Measurements from ENCODE around the gene CCDC192.

DNA sequence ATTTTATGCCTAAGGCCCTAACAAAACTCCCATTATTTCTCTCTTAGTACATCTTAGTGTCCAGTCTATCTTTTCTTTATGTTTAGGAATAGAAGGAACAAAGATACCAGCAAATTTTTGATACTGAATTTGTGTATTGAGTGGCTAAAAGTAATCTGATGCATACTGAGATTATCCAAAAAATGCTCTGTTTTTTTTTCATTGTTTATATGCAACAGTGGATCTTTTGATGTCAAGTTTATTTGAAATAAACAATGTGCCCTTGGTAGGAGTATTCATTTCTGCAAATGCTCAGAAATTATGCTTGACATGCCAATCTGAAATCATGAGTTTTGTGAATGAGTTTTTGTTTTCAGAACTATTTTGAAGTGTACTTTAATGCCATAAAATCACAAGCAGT lies 58.7 kb downstream of the CCDC192 start:
- no peak for TF ChIP-seq POLR2AphosphoS5 (IDR thresholded peaks at IDR 0.05; ENCODE audit: insufficient read depth in 1 of 2, low read depth in 1 of 2)
- TF ChIP-seq, protein P1, sequence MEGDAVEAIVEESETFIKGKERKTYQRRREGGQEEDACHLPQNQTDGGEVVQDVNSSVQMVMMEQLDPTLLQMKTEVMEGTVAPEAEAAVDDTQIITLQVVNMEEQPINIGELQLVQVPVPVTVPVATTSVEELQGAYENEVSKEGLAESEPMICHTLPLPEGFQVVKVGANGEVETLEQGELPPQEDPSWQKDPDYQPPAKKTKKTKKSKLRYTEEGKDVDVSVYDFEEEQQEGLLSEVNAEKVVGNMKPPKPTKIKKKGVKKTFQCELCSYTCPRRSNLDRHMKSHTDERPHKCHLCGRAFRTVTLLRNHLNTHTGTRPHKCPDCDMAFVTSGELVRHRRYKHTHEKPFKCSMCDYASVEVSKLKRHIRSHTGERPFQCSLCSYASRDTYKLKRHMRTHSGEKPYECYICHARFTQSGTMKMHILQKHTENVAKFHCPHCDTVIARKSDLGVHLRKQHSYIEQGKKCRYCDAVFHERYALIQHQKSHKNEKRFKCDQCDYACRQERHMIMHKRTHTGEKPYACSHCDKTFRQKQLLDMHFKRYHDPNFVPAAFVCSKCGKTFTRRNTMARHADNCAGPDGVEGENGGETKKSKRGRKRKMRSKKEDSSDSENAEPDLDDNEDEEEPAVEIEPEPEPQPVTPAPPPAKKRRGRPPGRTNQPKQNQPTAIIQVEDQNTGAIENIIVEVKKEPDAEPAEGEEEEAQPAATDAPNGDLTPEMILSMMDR (IDR thresholded peaks at IDR 0.05): no peak

Measured in vagina (tissue), 2 donors.